ENCODE measurements around the gene RRP1. TPM values are rescaled to one million over a fixed set of nuclear protein-coding genes. Genes with fewer than 3 reads are reported as not detected.
A peak's percentile ranks its signal among the peaks of the same experiment; 100 is the strongest.

RRP1 gene
- total RNA-seq, 1 donor from 2014 or later = 18.4 TPM

- DNase-seq = no peak
These were observed 10.7 kb upstream of the RRP1 start for GRCh38 chr21:43778469-43779335.

- DNase-seq = no peak
These were observed 9.7 kb upstream of the RRP1 start for GRCh38 chr21:43779660-43780059.

GRCh38 chr21:43781846-43782245 is 7.5 kb upstream of the RRP1 start:
- DNase-seq = no peak

- DNase-seq = no peak
These were observed 6.8 kb upstream of the RRP1 start for GRCh38 chr21:43782431-43783097.

GRCh38 chr21:43783098-43783700 is 6.2 kb upstream of the RRP1 start:
- no peak for DNase-seq

GRCh38 chr21:43785134-43785533 is 4.2 kb upstream of the RRP1 start:
- DNase-seq = no peak

- DNase-seq = no peak
These were observed 3.0 kb upstream of the RRP1 start for GRCh38 chr21:43786300-43786806.

- DNase-seq = no peak
These were observed 2.5 kb upstream of the RRP1 start for GRCh38 chr21:43786807-43787440.

GRCh38 chr21:43790010-43790524 is 690 bp downstream of the RRP1 start:
- peak; percentile 28 for DNase-seq

- no peak for DNase-seq
These were observed 3.0 kb downstream of the RRP1 start for GRCh38 chr21:43792406-43792805.

- no peak for DNase-seq
These were observed 3.9 kb downstream of the RRP1 start for GRCh38 chr21:43793243-43793642.

- DNase-seq = no peak
These were observed 4.9 kb downstream of the RRP1 start for GRCh38 chr21:43794311-43794710.

GRCh38 chr21:43794857-43795256 is 5.5 kb downstream of the RRP1 start:
- DNase-seq = no peak

- no peak for DNase-seq
These were observed 8.0 kb downstream of the RRP1 start for GRCh38 chr21:43797415-43797814.

GRCh38 chr21:43797925-43798715 is 8.7 kb downstream of the RRP1 start:
- peak; percentile 34 for DNase-seq

- DNase-seq = no peak
These were observed 10.0 kb downstream of the RRP1 start for GRCh38 chr21:43799301-43799840.

GRCh38 chr21:43800124-43800523 is 10.7 kb downstream of the RRP1 start:
- no peak for DNase-seq

GRCh38 chr21:43800566-43800965 is 11.2 kb downstream of the RRP1 start:
- DNase-seq = no peak

GRCh38 chr21:43801006-43801783 is 11.8 kb downstream of the RRP1 start:
- DNase-seq = no peak

- no peak for DNase-seq
These were observed 13.4 kb downstream of the RRP1 start for GRCh38 chr21:43802713-43803313.

Data from dermis blood vessel endothelial cell (primary cell).